ENCODE results near the gene LRRTM4.

- TF ChIP-seq CTCF (conservative IDR thresholded peaks at IDR 0.05 in 1 of 2, IDR thresholded peaks at IDR 0.05 in 1 of 2; ENCODE audit: extremely low read depth in 1 of 2, insufficient read depth in 1 of 2, low read depth in 1 of 2, low read length in 2 of 2), result no peak
- no peak for TF ChIP-seq EZH2 (IDR thresholded peaks at IDR 0.05; ENCODE audit: borderline replicate concordance, low read length)
Measured at GRCh38 chr2:77328134-77328931, 193.8 kb downstream of the LRRTM4 start.
